ENCODE data around the gene APOF. TPM values are rescaled to one million over a fixed set of nuclear protein-coding genes. Genes with fewer than 3 reads are reported as not detected.

APOF gene
- total and polyA plus RNA-seq, 10 of the 15 experiments (the other 5 are each of a cell fraction or from before 2014, with no cell fraction given) = 0.04 to 0.19 (median 0.11) TPM; not detected in 5

- TF ChIP-seq ZBTB40 (IDR thresholded peaks at IDR 0.05; ENCODE audit: borderline replicate concordance) = no peak
Observed at GRCh38 chr12:56351325-56351724, 11.3 kb downstream of the APOF start (continued).

- Histone ChIP-seq H4K20me1 (ENCODE audit: control insufficient read depth, insufficient read depth) (no peaks in the 10 kb centered on the region), H3K4me2 (ENCODE audit: control insufficient read depth, insufficient read depth) (no peak overlapping the region), H2AFZ (ENCODE audit: control insufficient read depth, low read depth, low read length) (no peak overlapping the region), H3K9ac (ENCODE audit: control insufficient read depth, insufficient read depth, low read length) (no peak overlapping the region), H3K9me3 (replicated peaks; ENCODE audit: control insufficient read depth, insufficient read depth, low read length) (no peaks in the 10 kb centered on the region), H3K79me2 (ENCODE audit: control insufficient read depth, insufficient read depth, low read length) (no peaks in the 10 kb centered on the region), H3K36me3 (ENCODE audit: control insufficient read depth in 2 of 2, insufficient read depth in 2 of 2, low read length in 1 of 2) (peaks cover 27 to 55% of the 10 kb centered on the region in 2 experiments), H3K27ac (ENCODE audit: control insufficient read depth, insufficient read depth) (no peak overlapping the region), H3K4me1 (ENCODE audit: control insufficient read depth, insufficient read depth, low read length) (peaks cover 3% of the 10 kb centered on the region), H3K27me3 (replicated peaks in 1 of 2; ENCODE audit: control insufficient read depth in 2 of 2, insufficient read depth in 2 of 2, low read length in 1 of 2) (no peaks in the 10 kb centered on the region), H3K4me3 (no peak overlapping the region)
- RAD21 ChIA-PET (ENCODE audit: unreplicated experiment) = interaction anchor here (1.2 kb wide), 1 partner anchor 9 kb away, joined by 7 read pairs; the partner anchor contains the start of gene STAT2
- POLR2A ChIA-PET = interaction anchor here (0.7 to 1.2 kb wide), 2 partner anchors 9 to 126 kb away, joined by 3 to 4 read pairs; partner anchors contain the start of gene STAT2
- CTCF ChIA-PET = interaction anchor here (0.7 to 3.1 kb wide), 4 partner anchors 8 to 117 kb away, joined by 3 to 11 read pairs (median 3); no protein-coding TSS in a partner anchor
- ATAC-seq (no peak), FAIRE-seq (no peak), DNase-seq (ENCODE audit: low read depth, low spot score) (no peak)
- intact Hi-C loops (cut with micrococcal nuclease; ENCODE audit: unreplicated experiment) = no loop called here
- SMC1A ChIA-PET (ENCODE audit: uncharacterized antibody, unreplicated experiment) = interaction anchor here (2.2 to 2.6 kb wide), 2 partner anchors 9 to 12 kb away, joined by 7 to 18 read pairs; partner anchors contain the start of genes APOF and STAT2
- WGBS (ENCODE audit: insufficient coverage, insufficient replicate concordance, low lambda C conversion rate, missing lambda C conversion rate) = 97% methylated on average over 2 of the region's 2 CpGs
- in situ Hi-C loops (cut with MboI) = no loop called here
- no TSS peak for BruUV-seq (replicated peaks)
- TF ChIP-seq EP300 (IDR thresholded peaks at IDR 0.05; ENCODE audit: borderline replicate concordance in 1 of 2, control insufficient read depth in 1 of 2, low read depth in 2 of 2, low read length in 2 of 2) (no peak), TCF7 (IDR thresholded peaks at IDR 0.05; ENCODE audit: borderline replicate concordance) (no peak), EGR1 (IDR thresholded peaks at IDR 0.05; ENCODE audit: borderline replicate concordance in 1 of 2, low read depth in 2 of 2, low read length in 2 of 2) (no peak), PRDM15 (CRISPR knock-in tag; IDR thresholded peaks at IDR 0.05) (no peak), IRF5 (IDR thresholded peaks at IDR 0.05; ENCODE audit: borderline replicate concordance) (no peak), BMI1 (IDR thresholded peaks at IDR 0.05; ENCODE audit: borderline replicate concordance) (no peak), ZNF274 (IDR thresholded peaks at IDR 0.05; ENCODE audit: insufficient read depth, insufficient read length) (no peak), SMAD1 (IDR thresholded peaks at IDR 0.05; ENCODE audit: low read depth, partially characterized antibody) (no peak), LARP7 (IDR thresholded peaks at IDR 0.05) (no peak), EZH2 (IDR thresholded peaks at IDR 0.05; ENCODE audit: borderline replicate concordance, control insufficient read depth, low read depth, low read length) (no peak), TCF12 (IDR thresholded peaks at IDR 0.05; ENCODE audit: low read depth, low read length) (no peak)
Observed at GRCh38 chr12:56350662-56351061, 12.0 kb downstream of the APOF start.
